ENCODE measurements around the gene ANK3. TPM values are rescaled to one million over a fixed set of nuclear protein-coding genes. Genes with fewer than 3 reads are reported as not detected.

Gene ANK3
- total and polyA plus RNA-seq, 8 donors: 3.6 to 115 (median 31.1) TPM

GRCh38 chr10:60384708-60385398 is 4.8 kb downstream of the ANK3 start:
- no peaks in the 10 kb centered on the region for H3K27me3 ChIP-seq
- no peaks in the 10 kb centered on the region for H3K9me3 ChIP-seq
- peak in 1 of 2 donors; percentile 54 for DNase-seq
- TF ChIP-seq EP300 (IDR thresholded peaks at IDR 0.05) (no peak), POLR2AphosphoS5 (IDR thresholded peaks at IDR 0.05) (peak in 1 of 3 donors; percentile 8), POLR2A (IDR thresholded peaks at IDR 0.05) (no peak)
- no peaks in the 10 kb centered on the region for H3K36me3 ChIP-seq
- peaks cover 0 to 24% (median 13%) of the 10 kb centered on the region in 4 donors for H3K4me1 ChIP-seq
- 65 to 75% (median 68%) methylated on average over 5 of the region's 5 CpGs for WGBS, 5 donors
- no peak overlapping the region for H3K4me3 ChIP-seq
- H3K27ac ChIP-seq: no peak overlapping the region
- intact Hi-C loops (cut with DNase I; ENCODE audit: low total_unique reads): no loop called here

DNA sequence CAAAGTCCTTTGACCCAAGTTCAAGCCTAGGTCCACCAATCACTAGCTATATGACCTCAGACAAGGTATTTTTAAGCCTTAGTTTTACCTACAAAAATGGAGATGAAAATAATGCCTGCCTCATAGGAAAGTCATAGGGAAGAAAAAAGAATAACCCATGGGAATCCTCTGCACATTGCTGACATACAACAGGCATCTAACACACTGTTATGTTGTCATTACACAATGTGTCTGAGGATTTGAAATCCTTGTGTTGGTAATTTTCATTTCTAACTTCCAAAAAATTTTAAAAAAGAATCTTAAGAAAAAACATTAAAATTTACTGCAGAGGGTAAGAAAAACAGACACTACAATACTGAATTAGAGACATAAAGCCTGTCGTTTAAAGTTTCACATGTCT is 5.7 kb downstream of the ANK3 start:
- TF ChIP-seq POLR2AphosphoS5 (IDR thresholded peaks at IDR 0.05) (no peak), EP300 (IDR thresholded peaks at IDR 0.05) (no peak), POLR2A (IDR thresholded peaks at IDR 0.05) (no peak), CTCF (IDR thresholded peaks at IDR 0.05) (no peak)
- Histone ChIP-seq H3K4me3 (no peak overlapping the region), H3K9me3 (no peaks in the 10 kb centered on the region), H3K27ac (no peak overlapping the region), H3K27me3 (no peaks in the 10 kb centered on the region), H3K36me3 (no peaks in the 10 kb centered on the region), H3K4me1 (peaks cover 0 to 23% (median 10%) of the 10 kb centered on the region in 4 donors)
- no peak for DNase-seq
- 78 to 96% (median 87%) methylated on average over 1 of the region's 1 CpG for WGBS, 5 donors
- intact Hi-C loops (cut with DNase I; ENCODE audit: low total_unique reads): no loop called here

DNA sequence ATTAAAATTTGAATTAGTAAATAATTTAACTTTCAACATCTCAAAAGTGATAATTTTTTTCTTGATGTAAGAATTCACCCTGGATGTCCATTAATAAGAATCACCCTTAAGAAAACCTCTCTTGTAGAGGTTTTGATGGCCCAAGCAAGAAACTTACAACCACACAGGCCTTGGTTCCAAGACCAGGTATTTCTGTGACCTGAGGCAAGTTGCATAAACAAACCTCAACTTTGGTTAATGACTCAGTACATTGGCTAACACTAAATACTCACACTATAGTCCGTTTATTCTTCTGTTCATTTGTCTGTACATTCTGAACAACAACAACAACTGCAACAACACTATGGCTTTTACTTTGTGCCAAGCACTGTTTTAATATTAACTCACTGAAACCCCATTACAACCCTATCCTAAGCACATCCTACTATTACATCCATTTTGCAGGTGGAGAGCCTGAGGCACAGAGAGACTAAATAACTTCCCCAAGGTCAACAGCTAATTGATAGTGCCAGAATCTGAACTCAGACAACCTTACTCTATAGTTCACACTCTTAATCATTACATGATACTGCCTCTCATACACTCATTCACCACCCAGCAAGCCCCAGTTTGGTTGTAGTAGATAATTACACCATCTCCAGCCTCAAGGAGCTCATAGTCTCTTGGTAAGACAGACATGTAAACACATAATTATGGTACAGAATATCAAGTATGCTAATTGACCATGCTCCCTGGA is 6.6 kb downstream of the ANK3 start:
- WGBS, 5 donors: 85 to 91% (median 88%) methylated on average over 1 of the region's 1 CpG
- intact Hi-C loops (cut with DNase I; ENCODE audit: low total_unique reads): no loop called here
- H3K9me3 ChIP-seq: no peaks in the 10 kb centered on the region
- H3K36me3 ChIP-seq: no peaks in the 10 kb centered on the region
- H3K27me3 ChIP-seq: no peaks in the 10 kb centered on the region
- H3K27ac ChIP-seq: no peak overlapping the region
- H3K4me1 ChIP-seq: peaks cover 0 to 14% (median 6%) of the 10 kb centered on the region in 4 donors
- no peak for DNase-seq
- TF ChIP-seq CTCF (IDR thresholded peaks at IDR 0.05) (no peak), POLR2AphosphoS5 (IDR thresholded peaks at IDR 0.05) (no peak), EP300 (IDR thresholded peaks at IDR 0.05) (no peak), POLR2A (IDR thresholded peaks at IDR 0.05) (no peak)
- no peak overlapping the region for H3K4me3 ChIP-seq

- Histone ChIP-seq H3K27me3 (no peaks in the 10 kb centered on the region), H3K4me3 (no peak overlapping the region), H3K36me3 (no peaks in the 10 kb centered on the region), H3K27ac (no peak overlapping the region), H3K4me1 (peaks cover 0 to 12% (median 7%) of the 10 kb centered on the region in 4 donors), H3K9me3 (no peaks in the 10 kb centered on the region)
- intact Hi-C loops (cut with DNase I; ENCODE audit: low total_unique reads): no loop called here
- WGBS, 5 donors: 90 to 96% (median 94%) methylated on average over 5 of the region's 5 CpGs
- no peak for TF ChIP-seq POLR2A (IDR thresholded peaks at IDR 0.05)
- no peak for TF ChIP-seq CTCF (IDR thresholded peaks at IDR 0.05)
- no peak for DNase-seq
Measured at GRCh38 chr10:60380781-60381180, 8.9 kb downstream of the ANK3 start.
